Measurements from ENCODE around the gene LY6G6C.

Gene LY6G6C

DNA sequence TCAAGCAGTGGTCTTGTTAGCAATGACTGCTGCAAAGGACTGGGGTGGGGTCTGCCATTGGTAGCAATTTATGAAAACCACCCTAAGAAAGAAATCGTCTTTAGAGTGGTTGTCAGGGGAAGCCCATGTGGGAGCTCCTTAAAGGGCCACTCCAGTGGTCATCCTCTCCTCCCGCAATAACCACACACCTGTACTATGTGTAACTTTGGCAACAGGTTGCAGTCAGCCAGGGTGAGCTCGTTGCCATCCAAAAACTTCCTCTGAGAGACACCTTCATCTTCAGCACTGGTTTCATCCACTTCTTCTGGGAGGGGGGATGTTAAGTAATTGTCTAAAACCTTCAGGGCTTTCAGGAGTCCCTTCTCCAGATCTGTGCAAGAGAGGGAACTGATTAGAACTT, 10.5 kb upstream of the LY6G6C start:
- no peak for DNase-seq (ENCODE audit: low read depth)
- no peak overlapping the region for H3K4me3 ChIP-seq (ENCODE audit: control insufficient read depth, low read depth, low read length)
- TF ChIP-seq, protein P1, sequence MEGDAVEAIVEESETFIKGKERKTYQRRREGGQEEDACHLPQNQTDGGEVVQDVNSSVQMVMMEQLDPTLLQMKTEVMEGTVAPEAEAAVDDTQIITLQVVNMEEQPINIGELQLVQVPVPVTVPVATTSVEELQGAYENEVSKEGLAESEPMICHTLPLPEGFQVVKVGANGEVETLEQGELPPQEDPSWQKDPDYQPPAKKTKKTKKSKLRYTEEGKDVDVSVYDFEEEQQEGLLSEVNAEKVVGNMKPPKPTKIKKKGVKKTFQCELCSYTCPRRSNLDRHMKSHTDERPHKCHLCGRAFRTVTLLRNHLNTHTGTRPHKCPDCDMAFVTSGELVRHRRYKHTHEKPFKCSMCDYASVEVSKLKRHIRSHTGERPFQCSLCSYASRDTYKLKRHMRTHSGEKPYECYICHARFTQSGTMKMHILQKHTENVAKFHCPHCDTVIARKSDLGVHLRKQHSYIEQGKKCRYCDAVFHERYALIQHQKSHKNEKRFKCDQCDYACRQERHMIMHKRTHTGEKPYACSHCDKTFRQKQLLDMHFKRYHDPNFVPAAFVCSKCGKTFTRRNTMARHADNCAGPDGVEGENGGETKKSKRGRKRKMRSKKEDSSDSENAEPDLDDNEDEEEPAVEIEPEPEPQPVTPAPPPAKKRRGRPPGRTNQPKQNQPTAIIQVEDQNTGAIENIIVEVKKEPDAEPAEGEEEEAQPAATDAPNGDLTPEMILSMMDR (IDR thresholded peaks at IDR 0.05; ENCODE audit: control insufficient read depth, insufficient read depth, low read depth, low read length, missing control alignments): no peak

DNA sequence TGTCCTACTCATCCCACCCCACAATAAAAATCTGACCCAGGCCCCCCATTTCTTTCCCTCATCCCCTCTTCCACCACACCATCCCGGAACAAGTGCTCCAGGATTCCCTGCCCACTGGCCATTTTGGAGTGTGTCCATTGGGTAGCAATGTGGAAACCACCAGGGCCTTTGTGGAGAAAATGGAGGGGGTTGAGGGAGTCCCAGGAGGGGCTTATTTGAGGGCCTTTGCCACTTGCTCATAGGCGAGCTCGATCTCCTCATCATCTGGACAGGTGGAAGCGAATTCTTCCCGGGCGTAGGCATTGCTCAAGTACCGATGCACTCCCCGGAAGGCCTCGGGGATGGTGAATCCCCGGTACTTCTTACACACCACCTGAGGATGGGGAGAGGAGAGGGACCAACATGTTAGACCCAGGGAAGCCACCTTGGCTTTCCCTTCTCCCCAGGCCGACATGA, 9.1 kb upstream of the LY6G6C start:
- peak overlapping the region; percentile 83 for H3K4me3 ChIP-seq (ENCODE audit: control insufficient read depth, low read depth, low read length)

DNA sequence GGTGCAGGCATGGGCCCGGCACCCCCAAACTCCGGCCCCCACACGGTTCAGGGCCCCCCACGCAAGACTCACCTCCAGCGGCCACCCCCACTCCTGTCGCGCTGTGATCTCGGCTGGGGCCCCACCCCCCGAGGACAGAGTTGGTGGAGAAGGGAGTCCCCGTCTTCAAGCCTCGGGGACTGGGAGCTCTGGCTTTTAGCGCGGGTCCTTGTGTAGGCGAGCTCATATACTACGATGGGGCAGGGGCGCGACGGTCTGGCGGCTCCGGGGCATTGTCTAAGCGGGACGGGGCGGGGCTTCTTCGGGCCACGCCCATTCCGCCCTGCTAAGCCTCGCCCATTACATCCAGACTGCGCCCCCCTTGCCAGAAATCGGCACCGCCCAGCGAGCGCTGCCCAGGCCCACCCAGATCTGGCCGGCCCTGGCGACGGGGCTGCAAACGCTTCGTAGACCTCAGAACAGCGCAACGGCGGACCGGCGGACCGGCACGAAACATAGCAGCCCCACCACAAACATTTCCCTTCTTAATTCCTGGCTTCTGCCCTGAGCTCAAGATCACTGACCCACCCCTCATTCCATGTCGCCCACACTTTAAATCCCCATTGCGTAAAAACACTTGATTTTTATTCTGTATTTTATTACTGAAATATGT, 8.6 kb upstream of the LY6G6C start:
- TF ChIP-seq, protein P1 (IDR thresholded peaks at IDR 0.05; ENCODE audit: control insufficient read depth, insufficient read depth, low read depth, low read length, missing control alignments): no peak
- H3K4me3 ChIP-seq (ENCODE audit: control insufficient read depth, low read depth, low read length): peak overlapping the region; percentile 83
- DNase-seq (ENCODE audit: low read depth): no peak

More for the DNA sequence above, 9.1 kb upstream of the LY6G6C start:
- no peak for DNase-seq (ENCODE audit: low read depth)
- TF ChIP-seq, protein P1 (IDR thresholded peaks at IDR 0.05; ENCODE audit: control insufficient read depth, insufficient read depth, low read depth, low read length, missing control alignments): no peak

GRCh38 chr6:31729515-31729978, 8.0 kb upstream of the LY6G6C start:
- TF ChIP-seq, protein P1 (IDR thresholded peaks at IDR 0.05; ENCODE audit: control insufficient read depth, insufficient read depth, low read depth, low read length, missing control alignments): no peak
- no peak for DNase-seq (ENCODE audit: low read depth)
- peak overlapping the region; percentile 83 for H3K4me3 ChIP-seq (ENCODE audit: control insufficient read depth, low read depth, low read length)

DNA sequence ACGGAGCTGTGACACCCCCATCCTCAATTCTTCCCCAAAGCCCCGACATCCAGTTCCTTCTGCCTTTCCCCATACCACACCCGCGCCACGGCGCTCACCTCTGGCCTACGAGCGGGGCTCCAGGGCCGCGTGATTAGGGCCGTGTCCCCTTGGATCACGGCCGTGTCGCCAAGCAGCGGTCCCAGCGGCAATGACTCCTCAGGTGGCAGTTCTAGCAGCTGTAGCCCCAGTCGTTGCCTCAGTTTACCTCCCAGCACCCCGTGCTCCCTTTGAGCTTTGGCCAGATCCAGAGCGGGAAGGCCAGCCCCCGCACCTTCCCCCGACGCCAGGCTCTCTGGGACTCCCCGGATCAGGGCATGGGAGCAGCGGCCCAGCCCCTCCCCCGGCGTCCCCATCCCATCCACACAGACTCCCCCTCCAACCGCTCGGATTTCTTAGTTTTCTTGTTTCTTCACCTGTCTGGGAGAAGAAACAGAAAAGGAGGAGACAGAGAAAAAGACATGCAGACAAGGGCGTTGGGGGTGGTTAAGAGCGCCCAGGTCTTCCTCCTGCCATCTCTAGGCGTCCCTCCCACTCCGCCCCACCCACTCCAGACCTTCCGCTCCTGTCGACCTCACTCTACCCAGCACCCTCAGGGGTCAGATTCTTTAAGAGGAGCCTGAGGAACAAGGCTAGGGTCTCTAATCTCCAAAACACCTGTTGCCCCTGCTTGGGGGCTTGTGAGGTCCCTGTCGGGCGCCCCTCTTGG, 7.4 kb upstream of the LY6G6C start, which contains the start of gene DDAH2:
TSS of gene DDAH2 (minus strand) at position 533 of the 748 bp plus-strand sequence. CDS start at position 395, 138 bp downstream.
- TF ChIP-seq, protein P1 (IDR thresholded peaks at IDR 0.05; ENCODE audit: control insufficient read depth, insufficient read depth, low read depth, low read length, missing control alignments): peak; percentile 70
- peak within 1 kb of the TSS; percentile 83 for H3K4me3 ChIP-seq (ENCODE audit: control insufficient read depth, low read depth, low read length)
- no peak for DNase-seq (ENCODE audit: low read depth)

GRCh38 chr6:31727717-31728671, 6.4 kb upstream of the LY6G6C start:
- TF ChIP-seq, protein P1 (IDR thresholded peaks at IDR 0.05; ENCODE audit: control insufficient read depth, insufficient read depth, low read depth, low read length, missing control alignments): no peak
- no peak for DNase-seq (ENCODE audit: low read depth)
- H3K4me3 ChIP-seq (ENCODE audit: control insufficient read depth, low read depth, low read length): peak overlapping the region; percentile 83

Data from AG09309 (cell line).